ENCODE measurements around the gene ETS1. TPM values are rescaled to one million over a fixed set of nuclear protein-coding genes. Genes with fewer than 3 reads are reported as not detected.

The ETS1 gene
- total RNA-seq, 4 donors from 2014 or later: 16.8 to 24.9 (median 21.8) TPM

- H3K4me1 ChIP-seq: peaks cover 75 to 85% of the 10 kb centered on the region in 2 donors
Measured at GRCh38 chr11:128506356-128506755, 81.0 kb downstream of the ETS1 start.

GRCh38 chr11:128505449-128506065 lies 81.8 kb downstream of the ETS1 start:
- no peaks in the 10 kb centered on the region for H3K27me3 ChIP-seq
- peak overlapping the region; percentile 80 to 88 (median 84) for H3K27ac ChIP-seq
- H3K4me3 ChIP-seq: no peak overlapping the region
- TF ChIP-seq POLR2A (IDR thresholded peaks at IDR 0.05) (no peak), CTCF (IDR thresholded peaks at IDR 0.05 in 4 of 5, conservative IDR thresholded peaks at IDR 0.05 in 1 of 5) (no peak)
- in situ Hi-C loops (cut with MboI; ENCODE audit: low sequenced_read_pairs in 4 of 4): no loop called here
- intact Hi-C loops (cut with DNase I; ENCODE audit: low total_unique reads): no loop called here
- no peaks in the 10 kb centered on the region for H3K36me3 ChIP-seq
- peaks cover 83 to 85% of the 10 kb centered on the region in 2 donors for H3K4me1 ChIP-seq
- DNase-seq (no peak), ATAC-seq (no peak)
- no peaks in the 10 kb centered on the region for H3K9me3 ChIP-seq

More at GRCh38 chr11:128506356-128506755, 81.0 kb downstream of the ETS1 start:
- Histone ChIP-seq H3K27ac (peak overlapping the region; percentile 80 to 88 (median 84)), H3K9me3 (no peaks in the 10 kb centered on the region), H3K27me3 (no peaks in the 10 kb centered on the region), H3K4me3 (peak overlapping the region in 1 of 4 donors; percentile 45), H3K36me3 (no peaks in the 10 kb centered on the region)
- no peak for DNase-seq
- in situ Hi-C loops (cut with MboI; ENCODE audit: low sequenced_read_pairs in 4 of 4): no loop called here
- intact Hi-C loops (cut with DNase I; ENCODE audit: low total_unique reads): no loop called here
- no peak for ATAC-seq
- TF ChIP-seq CTCF (IDR thresholded peaks at IDR 0.05 in 4 of 5, conservative IDR thresholded peaks at IDR 0.05 in 1 of 5) (no peak), POLR2A (IDR thresholded peaks at IDR 0.05) (no peak)

- no peak for TF ChIP-seq POLR2A (IDR thresholded peaks at IDR 0.05)
- no peak for TF ChIP-seq CTCF (IDR thresholded peaks at IDR 0.05 in 4 of 5, conservative IDR thresholded peaks at IDR 0.05 in 1 of 5)
- H3K27ac ChIP-seq: peak overlapping the region; percentile 80 to 88 (median 84)
- no peak for DNase-seq
- intact Hi-C loops (cut with DNase I; ENCODE audit: low total_unique reads) (no loop called here), in situ Hi-C loops (cut with MboI; ENCODE audit: low sequenced_read_pairs in 4 of 4) (no loop called here)
- no peaks in the 10 kb centered on the region for H3K36me3 ChIP-seq
- peaks cover 86 to 94% of the 10 kb centered on the region in 2 donors for H3K4me1 ChIP-seq
- no peak overlapping the region for H3K4me3 ChIP-seq
- H3K27me3 ChIP-seq: no peaks in the 10 kb centered on the region
- no peak for ATAC-seq
- no peaks in the 10 kb centered on the region for H3K9me3 ChIP-seq
Measured at GRCh38 chr11:128504486-128504885, 82.9 kb downstream of the ETS1 start.

DNA sequence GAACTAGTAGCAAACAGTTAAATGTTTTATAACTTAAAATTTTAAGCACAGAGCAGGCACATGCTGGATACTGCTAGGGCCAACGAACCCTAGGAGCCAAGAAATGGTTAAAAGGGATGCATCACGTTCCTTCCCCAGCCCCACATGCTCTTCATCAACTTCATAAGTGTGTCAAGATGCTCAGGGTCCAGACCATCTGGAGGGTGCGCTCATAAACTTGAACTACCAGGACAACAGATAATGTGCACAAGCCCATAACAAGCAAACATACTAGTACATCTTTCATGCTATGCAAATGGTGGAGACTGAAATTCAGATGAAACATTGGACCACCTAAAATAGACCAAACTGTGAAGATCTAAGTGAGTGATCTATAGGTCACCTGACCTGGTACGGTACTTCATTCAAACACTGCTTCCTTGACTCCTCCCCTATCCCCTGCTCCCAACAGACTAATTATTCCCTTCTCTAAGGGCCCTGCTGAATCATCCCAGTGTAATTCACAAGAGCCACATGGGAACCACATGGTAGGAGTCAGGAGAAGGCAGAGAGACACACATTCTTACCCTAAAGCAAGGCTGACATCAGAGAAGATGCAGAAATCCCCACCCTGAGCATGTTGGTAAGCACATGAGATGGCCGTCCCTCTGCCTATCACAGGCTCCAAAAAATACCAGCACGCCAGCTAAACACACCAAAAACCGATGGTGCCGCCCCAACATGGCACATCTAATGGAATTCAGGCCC lies 83.9 kb downstream of the ETS1 start:
- H3K4me3 ChIP-seq: no peak overlapping the region
- ATAC-seq: no peak
- TF ChIP-seq POLR2A (IDR thresholded peaks at IDR 0.05) (no peak), CTCF (IDR thresholded peaks at IDR 0.05 in 4 of 5, conservative IDR thresholded peaks at IDR 0.05 in 1 of 5) (no peak)
- no peaks in the 10 kb centered on the region for H3K27me3 ChIP-seq
- H3K9me3 ChIP-seq: no peaks in the 10 kb centered on the region
- H3K4me1 ChIP-seq: peaks cover 91 to 95% of the 10 kb centered on the region in 2 donors
- peak overlapping the region; percentile 80 to 88 (median 84) for H3K27ac ChIP-seq
- DNase-seq: no peak
- intact Hi-C loops (cut with DNase I; ENCODE audit: low total_unique reads) (no loop called here), in situ Hi-C loops (cut with MboI; ENCODE audit: low sequenced_read_pairs in 4 of 4) (no loop called here)
- no peaks in the 10 kb centered on the region for H3K36me3 ChIP-seq

Measured in gastrocnemius medialis (tissue), 4 donors.